CD14-positive monocyte (primary cell): Measurements from ENCODE around the gene NMUR1. TPM values are rescaled to one million over a fixed set of nuclear protein-coding genes. Genes with fewer than 3 reads are reported as not detected.

ENCODE experiments used
- DNase-seq, 3 donors: peaks; one replicate each; pipeline ENCODE4 v3.0.0-alpha.2; 2011 to 2022
- H2AFZ ChIP-seq: 2 replicates; pipeline ENCODE4 v1.6.0; 2012; ENCODE audit warnings: mild to moderate bottlenecking, low read depth, low read length, inconsistent platforms; ENCODE audit not compliant: insufficient read depth, poor library complexity, severe bottlenecking
- H3K27ac ChIP-seq, 2 donors: 1 replicate in 1 of 2; 2 replicates in 1 of 2; pipeline ENCODE4 v1.5.1; 2012 to 2013; ENCODE audit warnings: low read length in 2 of 2, control low read depth in 1 of 2, inconsistent platforms in 1 of 2, low read depth in 1 of 2, mild to moderate bottlenecking in 1 of 2
- H3K27me3 ChIP-seq, 2 donors: one replicate each; pipeline versions ENCODE4 v1.6.0 to v1.6.1; 2011 to 2013; ENCODE audit warnings: low read length in 2 of 2; ENCODE audit not compliant: control insufficient read depth in 2 of 2, insufficient read depth in 2 of 2
- H3K36me3 ChIP-seq, 2 donors: replicated peaks in 1 of 2; 1 replicate in 1 of 2; 2 replicates in 1 of 2; pipeline versions ENCODE4 v1.5.1 to v1.6.1; 2012 to 2013; ENCODE audit warnings: low read length in 2 of 2, control low read depth in 1 of 2, inconsistent platforms in 1 of 2, mild to moderate bottlenecking in 1 of 2; ENCODE audit not compliant: insufficient read depth in 2 of 2, control insufficient read depth in 1 of 2
- H3K4me1 ChIP-seq, 2 donors: 1 replicate in 1 of 2; 2 replicates in 1 of 2; pipeline versions ENCODE4 v1.5.1 to v1.6.1; 2012 to 2013; ENCODE audit warnings: low read length in 2 of 2, control low read depth in 1 of 2, inconsistent platforms in 1 of 2, mild to moderate bottlenecking in 1 of 2, moderate library complexity in 1 of 2; ENCODE audit not compliant: insufficient read depth in 2 of 2, control insufficient read depth in 1 of 2
- H3K4me2 ChIP-seq: replicated peaks from 2 replicates; pipeline ENCODE3; 2012; ENCODE audit warnings: low read length, moderate library complexity, mild to moderate bottlenecking; ENCODE audit not compliant: poor library complexity, severe bottlenecking; ENCODE audit errors: extremely low read depth
- H3K4me3 ChIP-seq, 3 experiments: fragments of 200-600 bp in 1 of 3; sonication (generic) in 1 of 3; replicated peaks in 1 of 3; 1 replicate in 2 of 3; 2 replicates in 1 of 3; pipeline ENCODE4 v1.5.1; 2011 to 2013; ENCODE audit warnings: low read length in 3 of 3, mild to moderate bottlenecking in 3 of 3, control low read depth in 2 of 3, low read depth in 2 of 3, inconsistent platforms in 1 of 3, moderate library complexity in 1 of 3
- H3K79me2 ChIP-seq: 2 replicates; pipeline ENCODE4 v1.6.0; 2012; ENCODE audit warnings: mild to moderate bottlenecking, control low read depth, inconsistent platforms, low read length, moderate library complexity; ENCODE audit not compliant: insufficient read depth
- H3K9ac ChIP-seq: 2 replicates; pipeline ENCODE4 v1.6.0; 2017; ENCODE audit warnings: low read length, mild to moderate bottlenecking; ENCODE audit not compliant: insufficient read depth, poor library complexity, severe bottlenecking
- H3K9me3 ChIP-seq, 2 donors: replicated peaks in 1 of 2; 1 replicate in 1 of 2; 2 replicates in 1 of 2; pipeline versions ENCODE4 v1.5.1 to v1.6.1; 2012 to 2013; ENCODE audit warnings: low read length in 2 of 2, control low read depth in 1 of 2; ENCODE audit not compliant: control insufficient read depth in 1 of 2, insufficient read depth in 1 of 2
- H4K20me1 ChIP-seq: 2 replicates; pipeline ENCODE4 v1.6.0; 2012; ENCODE audit warnings: mild to moderate bottlenecking, low read length, control low read depth, moderate library complexity; ENCODE audit not compliant: insufficient read depth
- H3K27ac Mint-ChIP-seq, 7 donors: one replicate each; pipeline ENCODE4 v1.8.0; 2020; ENCODE audit warnings: mild to moderate bottlenecking in 7 of 7, mixed read lengths in 7 of 7, moderate library complexity in 6 of 7, inconsistent platforms in 2 of 7
- H3K27me3 Mint-ChIP-seq, 3 donors: one replicate each; pipeline ENCODE4 v1.8.0; 2021 to 2022; ENCODE audit warnings: low read depth in 3 of 3, mild to moderate bottlenecking in 3 of 3, mixed read lengths in 3 of 3, moderate library complexity in 3 of 3, inconsistent platforms in 1 of 3
- H3K36me3 Mint-ChIP-seq, 2 donors: one replicate each; pipeline ENCODE4 v1.8.0; 2020; ENCODE audit warnings: mixed read lengths in 2 of 2, inconsistent platforms in 1 of 2, mild to moderate bottlenecking in 1 of 2
- H3K4me1 Mint-ChIP-seq: one replicate; pipeline ENCODE4 v1.8.0; 2020; ENCODE audit warnings: mild to moderate bottlenecking, mixed read lengths
- H3K4me3 Mint-ChIP-seq, 2 donors: one replicate each; pipeline ENCODE4 v1.8.0; 2020; ENCODE audit warnings: mild to moderate bottlenecking in 2 of 2, mixed read lengths in 2 of 2, moderate library complexity in 1 of 2
- H3K9me3 Mint-ChIP-seq, 7 donors: one replicate each; pipeline ENCODE4 v1.8.0; 2020 to 2022; ENCODE audit warnings: mixed read lengths in 7 of 7, mild to moderate bottlenecking in 6 of 7, moderate library complexity in 6 of 7, inconsistent platforms in 2 of 7
- WGBS: methylation state at CpG from one replicate; pipeline ENCODE4 v1.1.5; 2013; ENCODE audit warnings: missing lambda C conversion rate; ENCODE audit not compliant: insufficient coverage; 5-methylcytosine and 5-hydroxymethylcytosine counted together
- intact Hi-C, 2 donors: fragments of 100-400 bp; cut with micrococcal nuclease; formaldehyde crosslinking; loops; one replicate each; pipeline versions ENCODE4 v1.15.0 to v1.15.1; 2023
- polyA plus RNA-seq, 3 donors: library from polyadenylated mRNA; depleted of rRNA in 1 of 3; unstranded in 2 of 3; stranded (reverse) in 1 of 3; fragments of 300-500 nt in 2 of 3; fragments of >200 nt in 1 of 3; fragmentation: Illumina TruSeq in 2 of 3; gene quantifications; 1 replicate in 2 of 3; 2 replicates in 1 of 3; pipeline ENCODE4 v1.2.3, GENCODE V29; 2012 to 2021
- TF ChIP-seq, protein P1 (sequence below): fragments of 200-600 bp; IDR thresholded peaks from one replicate; pipeline ENCODE4 v1.8.0; 2022; ENCODE audit warnings: antibody characterized with exemption, mild to moderate bottlenecking

The NMUR1 gene
- polyA plus RNA-seq, 3 donors = not detected

GRCh38 chr2:231531883-231532755 is 1.9 kb upstream of the NMUR1 start:
- Mint-ChIP-seq H3K27me3 (peaks cover 73 to 100% (median 86%) of the 10 kb centered on the region in 3 donors), H3K4me3 (peak overlapping the region in 1 of 2 donors; percentile 23), H3K9me3 (peaks cover 0 to 13% (median 2%) of the 10 kb centered on the region in 7 donors), H3K27ac (no peak overlapping the region), H3K4me1 (peaks cover 21% of the 10 kb centered on the region), H3K36me3 (peaks cover 0 to 10% of the 10 kb centered on the region in 2 donors)
- H4K20me1 ChIP-seq = no peaks in the 10 kb centered on the region
- peaks cover 8 to 12% of the 10 kb centered on the region in 2 donors for H3K4me1 ChIP-seq
- H3K4me3 ChIP-seq = no peak overlapping the region
- H3K9ac ChIP-seq = no peak overlapping the region
- H3K79me2 ChIP-seq = no peaks in the 10 kb centered on the region
- H3K4me2 ChIP-seq = no peak overlapping the region
- peaks cover 8 to 93% of the 10 kb centered on the region in 2 donors for H3K27me3 ChIP-seq
- H3K9me3 ChIP-seq = no peaks in the 10 kb centered on the region
- no peak for DNase-seq
- WGBS = 83% methylated on average over 8 of the region's 16 CpGs
- H2AFZ ChIP-seq = no peak overlapping the region
- no peak overlapping the region for H3K27ac ChIP-seq
- TF ChIP-seq, protein P1, sequence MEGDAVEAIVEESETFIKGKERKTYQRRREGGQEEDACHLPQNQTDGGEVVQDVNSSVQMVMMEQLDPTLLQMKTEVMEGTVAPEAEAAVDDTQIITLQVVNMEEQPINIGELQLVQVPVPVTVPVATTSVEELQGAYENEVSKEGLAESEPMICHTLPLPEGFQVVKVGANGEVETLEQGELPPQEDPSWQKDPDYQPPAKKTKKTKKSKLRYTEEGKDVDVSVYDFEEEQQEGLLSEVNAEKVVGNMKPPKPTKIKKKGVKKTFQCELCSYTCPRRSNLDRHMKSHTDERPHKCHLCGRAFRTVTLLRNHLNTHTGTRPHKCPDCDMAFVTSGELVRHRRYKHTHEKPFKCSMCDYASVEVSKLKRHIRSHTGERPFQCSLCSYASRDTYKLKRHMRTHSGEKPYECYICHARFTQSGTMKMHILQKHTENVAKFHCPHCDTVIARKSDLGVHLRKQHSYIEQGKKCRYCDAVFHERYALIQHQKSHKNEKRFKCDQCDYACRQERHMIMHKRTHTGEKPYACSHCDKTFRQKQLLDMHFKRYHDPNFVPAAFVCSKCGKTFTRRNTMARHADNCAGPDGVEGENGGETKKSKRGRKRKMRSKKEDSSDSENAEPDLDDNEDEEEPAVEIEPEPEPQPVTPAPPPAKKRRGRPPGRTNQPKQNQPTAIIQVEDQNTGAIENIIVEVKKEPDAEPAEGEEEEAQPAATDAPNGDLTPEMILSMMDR = no peak
- intact Hi-C loops = no loop called here
- H3K36me3 ChIP-seq = no peaks in the 10 kb centered on the region

- intact Hi-C loops = no loop called here
Measured at GRCh38 chr2:231531466-231531865, 1.2 kb upstream of the NMUR1 start.

More at GRCh38 chr2:231531466-231531865, 1.2 kb upstream of the NMUR1 start:
- H3K36me3 ChIP-seq = no peaks in the 10 kb centered on the region
- H3K27ac ChIP-seq = no peak overlapping the region
- H3K4me1 ChIP-seq = peaks cover 8 to 12% of the 10 kb centered on the region in 2 donors
- DNase-seq = no peak
- no peaks in the 10 kb centered on the region for H3K9me3 ChIP-seq
- 89% methylated on average over 3 of the region's 6 CpGs for WGBS
- no peak overlapping the region for H3K27ac Mint-ChIP-seq
- H3K9me3 Mint-ChIP-seq = peaks cover 0 to 13% (median 2%) of the 10 kb centered on the region in 7 donors
- H3K27me3 ChIP-seq = peaks cover 8 to 90% of the 10 kb centered on the region in 2 donors
- peaks cover 21% of the 10 kb centered on the region for H3K4me1 Mint-ChIP-seq
- peaks cover 0 to 10% of the 10 kb centered on the region in 2 donors for H3K36me3 Mint-ChIP-seq
- peak overlapping the region in 1 of 2 donors; percentile 76 for H3K4me3 Mint-ChIP-seq
- no peak overlapping the region for H2AFZ ChIP-seq
- peaks cover 69 to 99% (median 85%) of the 10 kb centered on the region in 3 donors for H3K27me3 Mint-ChIP-seq
- H3K4me3 ChIP-seq = no peak overlapping the region
- no peak overlapping the region for H3K4me2 ChIP-seq
- H3K79me2 ChIP-seq = no peaks in the 10 kb centered on the region
- no peaks in the 10 kb centered on the region for H4K20me1 ChIP-seq
- no peak overlapping the region for H3K9ac ChIP-seq
- TF ChIP-seq, protein P1 = no peak
